Hepatocyte (in vitro differentiated cells): ENCODE data around the gene PCLO.

Experiments used
- EZH2 ChIP-seq: fragments of 200-600 bp; sonication (generic); IDR thresholded peaks from 2 replicates; pipeline ENCODE4 v1.6.1; 2016; ENCODE audit warnings: antibody characterized with exemption, mild to moderate bottlenecking, borderline replicate concordance
- EZH2phosphoT487 ChIP-seq: fragments of 200-600 bp; sonication (generic); IDR thresholded peaks from one replicate; pipeline ENCODE4 v1.6.1; 2018; ENCODE audit warnings: antibody characterized with exemption, mild to moderate bottlenecking, low read depth, moderate library complexity; ENCODE audit not compliant: unreplicated experiment, severe bottlenecking
- TF ChIP-seq, protein P1 (sequence below): fragments of 200-600 bp; sonication (generic); IDR thresholded peaks from 2 replicates; pipeline ENCODE4 v1.5.1; 2016; ENCODE audit warnings: antibody characterized with exemption, mild to moderate bottlenecking; ENCODE audit not compliant: poor library complexity

DNA sequence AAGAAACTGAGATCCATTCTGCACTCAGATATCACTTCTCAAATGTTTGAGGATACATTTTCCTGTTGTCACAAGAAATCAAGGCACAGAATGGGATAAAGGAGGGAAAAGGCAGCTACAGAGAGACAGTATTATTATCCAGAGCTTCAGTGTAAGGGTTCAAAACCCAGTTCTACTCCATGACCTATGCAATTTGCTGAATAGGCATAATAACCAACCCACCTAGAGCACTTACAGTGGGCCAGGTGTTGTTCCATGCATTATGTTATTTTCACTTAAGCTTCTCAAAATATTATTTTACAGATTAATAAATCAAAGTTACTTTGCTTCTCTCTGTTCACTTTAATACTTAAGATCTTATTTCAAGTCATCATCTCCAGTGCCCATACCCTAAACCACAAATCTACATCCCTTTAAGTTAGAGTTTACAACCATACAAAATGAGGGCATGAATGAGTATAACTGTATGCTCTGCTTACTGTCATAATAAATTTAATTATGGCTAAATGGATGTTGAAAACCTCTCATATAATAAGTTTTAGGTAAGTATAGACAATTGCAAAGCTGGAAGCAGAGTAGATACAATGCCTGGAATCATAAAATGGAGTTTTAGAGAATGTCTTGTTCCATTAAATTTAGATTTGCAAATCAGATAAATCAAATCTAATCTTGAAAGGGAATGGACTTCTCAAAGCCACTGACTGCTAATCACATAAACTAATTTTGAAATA, 28.1 kb upstream of the PCLO start:
- no peak for TF ChIP-seq EZH2
- TF ChIP-seq, protein P1, sequence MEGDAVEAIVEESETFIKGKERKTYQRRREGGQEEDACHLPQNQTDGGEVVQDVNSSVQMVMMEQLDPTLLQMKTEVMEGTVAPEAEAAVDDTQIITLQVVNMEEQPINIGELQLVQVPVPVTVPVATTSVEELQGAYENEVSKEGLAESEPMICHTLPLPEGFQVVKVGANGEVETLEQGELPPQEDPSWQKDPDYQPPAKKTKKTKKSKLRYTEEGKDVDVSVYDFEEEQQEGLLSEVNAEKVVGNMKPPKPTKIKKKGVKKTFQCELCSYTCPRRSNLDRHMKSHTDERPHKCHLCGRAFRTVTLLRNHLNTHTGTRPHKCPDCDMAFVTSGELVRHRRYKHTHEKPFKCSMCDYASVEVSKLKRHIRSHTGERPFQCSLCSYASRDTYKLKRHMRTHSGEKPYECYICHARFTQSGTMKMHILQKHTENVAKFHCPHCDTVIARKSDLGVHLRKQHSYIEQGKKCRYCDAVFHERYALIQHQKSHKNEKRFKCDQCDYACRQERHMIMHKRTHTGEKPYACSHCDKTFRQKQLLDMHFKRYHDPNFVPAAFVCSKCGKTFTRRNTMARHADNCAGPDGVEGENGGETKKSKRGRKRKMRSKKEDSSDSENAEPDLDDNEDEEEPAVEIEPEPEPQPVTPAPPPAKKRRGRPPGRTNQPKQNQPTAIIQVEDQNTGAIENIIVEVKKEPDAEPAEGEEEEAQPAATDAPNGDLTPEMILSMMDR = no peak
- no peak for TF ChIP-seq EZH2phosphoT487
